Loucy (cell line): ENCODE results near the gene OGFOD2.
A peak's percentile ranks its signal among the peaks of the same experiment; 100 is the strongest.

Experiments used
- H2AFZ ChIP-seq: fragments of 200-600 bp; sonication (generic); 2 replicates; pipeline ENCODE4 v1.6.0; 2016; ENCODE audit warnings: antibody characterized with exemption, mild to moderate bottlenecking, low read length, moderate library complexity
- H3F3A ChIP-seq: fragments of 200-600 bp; 2 replicates; pipeline ENCODE4 v1.6.0; 2016; ENCODE audit warnings: antibody characterized with exemption, low read depth, mild to moderate bottlenecking
- H3K27me3 ChIP-seq: fragments of 200-600 bp; sonication (generic); 2 replicates; pipeline ENCODE4 v1.6.1; 2014; ENCODE audit warnings: low read length, mild to moderate bottlenecking; ENCODE audit not compliant: insufficient read depth, poor library complexity, severe bottlenecking
- H3K36me3 ChIP-seq: fragments of 200-600 bp; sonication (generic); 2 replicates; pipeline ENCODE4 v1.6.1; 2016; ENCODE audit warnings: low read length; ENCODE audit not compliant: insufficient read depth
- H3K4me1 ChIP-seq: fragments of 200-600 bp; sonication (generic); 2 replicates; pipeline ENCODE4 v1.5.1; 2014; ENCODE audit warnings: low read length, mild to moderate bottlenecking; ENCODE audit not compliant: insufficient read depth, poor library complexity, severe bottlenecking
- H3K4me2 ChIP-seq: fragments of 200-600 bp; sonication (generic); 2 replicates; pipeline ENCODE4 v1.6.0; 2014; ENCODE audit warnings: antibody characterized with exemption, low read length, low read depth, mild to moderate bottlenecking; ENCODE audit not compliant: poor library complexity, severe bottlenecking
- H3K4me3 ChIP-seq: fragments of 200-600 bp; sonication (generic); 2 replicates; pipeline ENCODE4 v1.5.1; 2014; ENCODE audit warnings: low read length, mild to moderate bottlenecking, mixed read lengths; ENCODE audit not compliant: poor library complexity, severe bottlenecking
- H3K79me2 ChIP-seq: fragments of 200-600 bp; sonication (generic); 2 replicates; pipeline ENCODE4 v1.6.1; 2014; ENCODE audit warnings: low read length; ENCODE audit not compliant: insufficient read depth
- H3K9ac ChIP-seq: fragments of 200-600 bp; sonication (generic); 2 replicates; pipeline ENCODE4 v1.6.0; 2014; ENCODE audit warnings: mild to moderate bottlenecking, low read depth, low read length, moderate library complexity; ENCODE audit not compliant: poor library complexity, severe bottlenecking
- H3K9me2 ChIP-seq: fragments of 200-600 bp; sonication (generic); replicated peaks from 2 replicates; pipeline ENCODE4 v1.6.1; 2016; ENCODE audit warnings: low read depth, low read length, mixed read lengths
- H3K9me3 ChIP-seq: fragments of 200-600 bp; sonication (generic); 2 replicates; pipeline ENCODE4 v1.6.1; 2014; ENCODE audit warnings: mild to moderate bottlenecking, antibody characterized with exemption, low read length, low read depth; ENCODE audit not compliant: insufficient read depth
- H4K20me1 ChIP-seq: fragments of 200-600 bp; sonication (generic); 2 replicates; pipeline ENCODE4 v1.6.0; 2014; ENCODE audit warnings: antibody characterized with exemption, low read length, mild to moderate bottlenecking; ENCODE audit not compliant: insufficient read depth, poor library complexity, severe bottlenecking
- CTCF ChIP-seq: fragments of 200-600 bp; sonication (generic); conservative IDR thresholded peaks from 2 replicates; pipeline ENCODE4 v1.5.1; 2014; ENCODE audit warnings: mild to moderate bottlenecking, antibody characterized with exemption, low read length
- EZH2phosphoT487 ChIP-seq: fragments of 200-600 bp; IDR thresholded peaks from 2 replicates; pipeline ENCODE4 v1.6.1; 2018; ENCODE audit warnings: antibody characterized with exemption, mild to moderate bottlenecking, moderate library complexity, borderline replicate concordance

The OGFOD2 gene

GRCh38 chr12:122974274-122974891, 661 bp upstream of the OGFOD2 start:
- TF ChIP-seq CTCF (no peak), EZH2phosphoT487 (no peak)
- Histone ChIP-seq H3K4me1 (peaks cover 15% of the 10 kb centered on the region), H3K9me2 (no peaks in the 10 kb centered on the region), H3K9me3 (no peaks in the 10 kb centered on the region), H3K27me3 (no peaks in the 10 kb centered on the region), H4K20me1 (no peaks in the 10 kb centered on the region), H3K79me2 (peaks cover 41% of the 10 kb centered on the region), H3K4me3 (peak overlapping the region; percentile 98), H2AFZ (peak overlapping the region; percentile 100), H3F3A (no peaks in the 10 kb centered on the region), H3K36me3 (no peaks in the 10 kb centered on the region), H3K9ac (peak overlapping the region; percentile 99), H3K4me2 (peak overlapping the region; percentile 96)

GRCh38 chr12:122975790-122976647, 975 bp downstream of the OGFOD2 start:
- H3K9ac ChIP-seq: peak overlapping the region; percentile 99
- peaks cover 57% of the 10 kb centered on the region for H3K79me2 ChIP-seq
- no peaks in the 10 kb centered on the region for H3K27me3 ChIP-seq
- H3F3A ChIP-seq: no peaks in the 10 kb centered on the region
- H3K4me3 ChIP-seq: peak overlapping the region; percentile 98
- H4K20me1 ChIP-seq: peaks cover 5% of the 10 kb centered on the region
- no peaks in the 10 kb centered on the region for H3K9me3 ChIP-seq
- H3K36me3 ChIP-seq: no peaks in the 10 kb centered on the region
- H3K4me1 ChIP-seq: peaks cover 15% of the 10 kb centered on the region
- H3K4me2 ChIP-seq: peak overlapping the region; percentile 96
- no peak for TF ChIP-seq CTCF
- TF ChIP-seq EZH2phosphoT487: no peak
- no peak overlapping the region for H2AFZ ChIP-seq
- no peaks in the 10 kb centered on the region for H3K9me2 ChIP-seq

- Histone ChIP-seq H2AFZ (no peak overlapping the region), H3K27me3 (no peaks in the 10 kb centered on the region), H3K9ac (peak overlapping the region; percentile 99), H3K9me2 (no peaks in the 10 kb centered on the region), H4K20me1 (peaks cover 11% of the 10 kb centered on the region), H3K4me3 (peak overlapping the region; percentile 98), H3K79me2 (peaks cover 63% of the 10 kb centered on the region), H3K9me3 (no peaks in the 10 kb centered on the region), H3K4me1 (peaks cover 15% of the 10 kb centered on the region), H3F3A (no peaks in the 10 kb centered on the region), H3K36me3 (no peaks in the 10 kb centered on the region), H3K4me2 (peak overlapping the region; percentile 96)
- TF ChIP-seq EZH2phosphoT487 (no peak), CTCF (no peak)
These were observed 1.6 kb downstream of the OGFOD2 start for GRCh38 chr12:122976648-122976975.
